ENCODE results near the gene NDRG3.

DNA sequence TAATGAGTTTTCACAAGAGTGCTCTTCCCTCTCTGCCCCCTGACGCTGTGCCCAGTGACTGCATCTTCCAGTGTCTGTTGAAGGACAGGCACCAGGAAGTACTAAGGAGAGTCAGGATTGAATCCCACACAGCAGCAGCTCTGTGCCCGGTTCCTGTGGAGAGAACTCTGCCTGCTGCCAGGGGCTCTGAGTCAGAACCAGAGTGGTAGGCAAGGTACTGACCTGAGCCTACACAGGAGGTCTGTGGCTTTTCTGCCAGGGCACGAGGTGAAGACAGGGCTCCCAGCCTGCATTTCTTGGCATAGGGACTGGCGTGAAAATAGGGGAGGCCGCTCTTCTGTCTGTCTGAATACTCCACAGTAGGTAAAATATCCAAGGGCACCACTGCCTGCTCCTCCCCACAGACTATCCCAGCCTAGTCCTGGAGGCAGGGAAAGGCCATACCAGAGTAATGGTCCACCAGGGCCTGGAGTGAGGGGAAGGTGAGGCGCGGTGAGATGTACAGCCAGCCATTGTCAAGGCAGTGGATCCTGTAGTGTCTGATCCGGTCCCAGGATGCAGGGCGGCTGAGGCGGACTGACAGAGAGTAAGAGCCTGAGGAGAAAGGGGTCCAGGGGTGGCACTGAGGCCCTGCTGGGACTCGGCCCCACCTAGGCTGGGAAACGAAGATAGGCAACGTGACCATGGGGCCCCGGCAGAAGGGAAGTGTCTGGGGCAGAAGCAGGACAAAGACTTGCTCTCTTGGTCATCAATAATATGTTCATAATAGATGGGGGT, 130.9 kb downstream of the NDRG3 start:
- TF ChIP-seq GATA2 (IDR thresholded peaks at IDR 0.05; ENCODE audit: low read depth, low read length) (no peak), GATA3 (IDR thresholded peaks at IDR 0.05; ENCODE audit: low read depth, low read length) (no peak)

Measured in SH-SY5Y (cell line).